HL-60/S4 treated with phorbol 12-myristate 13-acetate at 8.2 ng/mL for 4 days and 3 days (cell line): ENCODE measurements around the gene DLD.

ENCODE experiments used
- in situ Hi-C: fragments of 300-500 bp; cut with MboI; formaldehyde crosslinking; loops from 2 replicates; pipeline ENCODE4 v1.15.0; 2022; ENCODE audit warnings: low sequenced_read_pairs

Gene DLD

GRCh38 chr7:107968449-107968848, 77.5 kb downstream of the DLD start:
- in situ Hi-C loops: no loop called here

GRCh38 chr7:107969856-107970255, 78.9 kb downstream of the DLD start:
- in situ Hi-C loops: no loop called here
